Stimulated activated CD4-positive, alpha-beta T cell treated with anti-CD3 and anti-CD28 coated beads, TNF-alpha, amount 100 ng/mL, for 1 hour (primary cell): ENCODE results near the gene DOCK10.

Experiments used
- DNase-seq, 3 donors: peaks; one replicate each; pipeline ENCODE4 v3.0.0-alpha.2; 2020; ENCODE audit warnings: low read depth in 3 of 3, low spot score in 1 of 3

DOCK10 gene

GRCh38 chr2:225041207-225041850 lies 939 bp downstream of the DOCK10 start:
- DNase-seq, result peak; percentile 31 to 50 (median 39)

GRCh38 chr2:225040856-225041206 lies 1.4 kb downstream of the DOCK10 start:
- DNase-seq, result no peak

- DNase-seq, result no peak
Observed at GRCh38 chr2:225040142-225040541, 2.1 kb downstream of the DOCK10 start.

GRCh38 chr2:225038231-225038523 lies 4.1 kb downstream of the DOCK10 start:
- no peak for DNase-seq

GRCh38 chr2:225037415-225038230 lies 4.6 kb downstream of the DOCK10 start:
- DNase-seq, result no peak

DNA sequence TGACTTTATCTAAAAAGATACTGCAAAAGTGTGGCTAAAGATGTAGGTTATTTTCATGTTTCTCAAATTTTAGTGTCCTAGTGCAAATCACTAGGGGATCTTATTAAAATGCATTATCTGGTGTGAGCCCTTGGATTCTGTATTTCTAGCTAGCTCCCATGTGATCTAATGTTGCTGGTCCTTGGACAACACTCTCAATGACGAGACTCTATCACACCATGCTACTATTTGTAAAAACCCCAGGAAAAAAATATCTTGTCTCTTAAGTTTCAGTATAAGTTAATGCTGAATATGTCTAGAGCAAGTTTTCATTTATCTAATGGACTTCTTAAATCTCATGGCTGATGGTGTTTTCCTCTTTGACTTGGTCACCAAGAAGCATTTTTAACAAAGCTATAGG lies 5.8 kb downstream of the DOCK10 start:
- no peak for DNase-seq

DNA sequence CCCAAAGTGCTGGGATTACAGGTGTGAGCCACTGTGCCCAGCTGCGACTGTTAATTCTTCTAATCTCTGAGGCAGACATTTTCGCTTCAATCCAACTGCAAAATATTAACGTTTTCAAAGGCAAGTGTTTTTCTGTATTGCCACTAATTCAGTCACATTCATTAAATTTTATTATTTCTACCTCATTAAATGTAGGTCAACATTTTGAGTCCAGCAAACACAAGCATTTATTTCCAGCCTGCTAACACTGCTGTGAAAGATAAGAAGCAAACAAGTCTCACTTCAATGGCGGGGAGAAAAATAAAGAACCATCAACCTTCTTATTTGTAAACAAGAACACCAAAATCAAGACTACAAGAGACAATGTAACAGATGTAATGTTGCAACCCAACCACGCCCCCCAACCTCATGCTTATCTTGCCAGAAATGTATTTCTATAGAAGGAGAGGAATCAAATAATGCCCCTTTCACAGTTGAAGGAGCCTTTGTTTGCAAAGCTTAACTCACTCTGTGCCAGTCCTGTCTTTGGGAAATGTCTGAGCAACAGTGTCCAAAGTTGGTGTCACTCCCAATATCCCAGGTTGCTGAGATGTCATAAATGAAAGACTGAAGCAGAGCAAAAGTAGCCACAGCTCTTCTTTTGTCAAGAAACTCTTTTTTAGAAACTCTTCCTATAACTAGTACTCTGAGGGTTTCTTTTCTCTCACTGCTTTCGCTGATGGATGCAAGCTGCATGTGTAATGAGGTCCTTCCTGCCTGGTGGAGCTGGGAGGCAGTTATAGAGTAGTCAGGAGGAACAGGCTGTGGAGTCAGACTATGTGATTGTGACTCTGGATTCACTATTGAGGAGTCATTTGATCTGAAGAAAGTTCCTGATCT lies 8.6 kb downstream of the DOCK10 start:
- DNase-seq, result no peak

GRCh38 chr2:225032246-225032645 lies 10.0 kb downstream of the DOCK10 start:
- no peak for DNase-seq

DNA sequence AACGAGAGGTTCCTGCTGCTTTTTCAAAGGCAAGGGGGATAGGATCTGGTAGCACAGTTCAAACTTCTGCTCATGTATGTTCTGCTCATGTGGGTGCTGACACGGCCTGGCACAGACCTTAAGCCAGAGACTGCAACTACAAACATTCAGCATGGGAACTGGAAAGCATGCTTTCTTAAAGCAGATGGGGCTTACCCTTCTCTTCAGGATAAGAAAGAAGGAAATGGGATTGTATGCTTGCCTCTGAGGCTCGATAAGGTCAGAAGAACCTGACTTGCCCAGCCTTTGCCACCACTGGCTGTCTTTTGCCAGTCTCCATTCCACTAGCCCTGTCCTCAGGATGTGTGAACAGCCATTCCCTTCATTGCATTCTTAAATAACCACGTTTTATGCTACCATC lies 10.7 kb downstream of the DOCK10 start:
- DNase-seq, result no peak

- no peak for DNase-seq
Observed at GRCh38 chr2:225030893-225031292, 11.4 kb downstream of the DOCK10 start.

- DNase-seq, result no peak
Observed at GRCh38 chr2:225030203-225030602, 12.1 kb downstream of the DOCK10 start.

DNA sequence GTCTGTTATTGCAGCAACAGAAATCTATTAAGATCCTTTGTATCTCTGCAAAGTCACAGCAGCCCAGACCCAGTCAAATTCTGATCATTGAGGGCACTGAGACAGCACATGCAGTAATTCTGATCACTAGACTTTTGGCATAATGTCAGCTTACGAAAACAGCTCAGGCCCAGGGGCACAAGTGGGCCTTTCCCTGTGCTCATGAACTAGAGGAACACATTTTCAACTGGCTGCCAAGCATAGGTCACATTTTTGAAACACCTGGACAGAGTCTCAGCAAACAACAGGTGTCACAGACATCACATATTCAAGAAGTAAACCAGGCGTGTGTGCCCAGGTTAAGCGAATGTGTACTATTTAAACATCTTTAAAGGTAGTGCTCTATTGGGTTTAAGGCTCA lies 13.7 kb downstream of the DOCK10 start:
- DNase-seq, result no peak

GRCh38 chr2:225027061-225027762 lies 15.1 kb downstream of the DOCK10 start:
- DNase-seq, result no peak

- no peak for DNase-seq
Observed at GRCh38 chr2:225025917-225026571, 16.2 kb downstream of the DOCK10 start.

- DNase-seq, result no peak
Observed at GRCh38 chr2:225022188-225022587, 20.1 kb downstream of the DOCK10 start.

DNA sequence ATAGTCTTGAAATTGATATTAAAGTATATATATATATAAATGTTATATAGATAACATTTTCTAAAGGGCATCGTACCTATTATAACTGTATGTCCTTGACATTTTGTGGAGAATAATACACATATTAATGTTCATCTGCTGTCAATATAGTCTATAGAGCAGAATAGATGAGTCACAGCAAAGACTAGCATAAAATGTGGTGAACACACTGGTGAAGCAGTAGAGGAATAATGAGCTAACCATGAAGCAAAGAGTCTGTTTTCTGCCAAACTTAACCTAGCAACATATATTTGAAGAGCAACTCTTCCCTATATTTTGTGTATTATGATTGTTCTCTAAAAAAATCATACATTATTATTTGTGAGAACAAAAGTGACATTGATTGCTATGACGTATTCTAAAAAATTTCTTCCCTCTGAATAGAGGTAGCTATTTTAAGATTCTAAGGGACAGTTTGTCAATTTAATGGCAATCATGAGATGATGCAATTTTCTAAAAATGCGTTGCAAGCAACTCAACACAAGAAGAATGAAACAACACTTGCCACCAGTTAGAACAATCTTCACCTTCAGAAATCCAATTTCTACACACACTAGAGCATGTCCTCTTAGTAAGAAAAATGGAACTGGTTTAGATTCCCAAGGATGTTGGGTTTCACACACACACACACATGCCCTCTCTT lies 22.0 kb downstream of the DOCK10 start:
- no peak for DNase-seq

DNA sequence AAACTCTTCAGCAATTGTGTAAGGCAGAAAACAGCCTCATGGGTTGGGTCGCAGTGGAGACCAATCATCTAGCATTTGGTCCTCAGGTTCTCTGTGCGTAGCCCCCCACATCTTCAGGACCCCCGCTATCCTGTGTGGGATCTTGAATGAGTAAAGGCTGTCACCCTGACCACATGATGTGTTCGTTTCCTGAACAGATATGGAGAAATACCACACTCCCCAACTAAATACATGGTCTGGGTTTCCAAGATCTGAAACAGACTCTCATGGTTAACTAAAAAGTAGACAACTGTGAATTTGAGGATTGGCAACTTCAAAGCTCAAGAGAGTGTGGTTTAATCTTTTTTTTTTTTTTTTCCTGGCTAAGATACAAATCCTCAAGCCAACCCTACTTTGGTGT lies 23.2 kb downstream of the DOCK10 start:
- no peak for DNase-seq

- DNase-seq, result no peak
Observed at GRCh38 chr2:225017713-225018112, 24.6 kb downstream of the DOCK10 start.

DNA sequence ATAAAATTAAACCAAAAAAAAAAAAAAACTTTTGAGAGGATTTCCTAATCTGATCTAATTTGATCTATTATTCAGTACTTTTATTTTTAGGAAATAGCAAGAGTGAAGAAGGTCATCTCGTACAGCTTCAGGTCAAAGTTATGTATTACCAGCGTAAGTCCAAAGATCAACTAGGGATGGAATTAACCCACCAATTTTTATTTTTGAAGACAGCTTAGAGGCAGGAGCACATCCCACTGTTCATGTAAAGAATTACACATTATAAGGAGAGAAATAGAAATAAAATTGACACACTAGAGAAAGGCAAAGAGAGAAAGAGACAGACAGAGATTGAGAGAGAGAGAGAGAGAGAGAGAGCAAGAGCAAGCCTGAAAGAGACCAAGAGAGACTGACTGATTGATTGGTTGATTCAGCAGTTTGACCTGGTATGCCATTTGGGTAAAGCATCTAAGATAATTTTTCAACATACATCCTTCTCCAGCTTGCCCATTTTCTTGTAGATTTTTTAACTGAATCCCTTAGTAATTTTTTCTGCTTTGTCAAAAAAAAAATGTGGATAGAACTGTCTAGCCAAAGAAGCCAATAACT lies 25.1 kb downstream of the DOCK10 start:
- DNase-seq, result no peak
